Stomach (tissue), 4 donors: ENCODE data around the gene P4HTM.

Experiments used
- POLR2AphosphoS5 ChIP-seq, 3 donors: sonication (generic); formaldehyde crosslinking; IDR thresholded peaks; one replicate each; pipeline ENCODE4 v1.6.1; 2016; ENCODE audit warnings: antibody characterized with exemption in 3 of 3
- TF ChIP-seq, protein P1 (sequence below), 7 experiments: fragments of 450-650 bp in 4 of 7; fragments of 200-600 bp in 3 of 7; sonication (generic) in 3 of 7; IDR thresholded peaks; one replicate each; pipeline ENCODE4 v1.5.1; 2016 to 2019; ENCODE audit warnings: antibody characterized with exemption in 7 of 7, control low read depth in 2 of 7, mild to moderate bottlenecking in 1 of 7

GRCh38 chr3:48966367-48966766 is 23.7 kb upstream of the P4HTM start:
- TF ChIP-seq, protein P1, sequence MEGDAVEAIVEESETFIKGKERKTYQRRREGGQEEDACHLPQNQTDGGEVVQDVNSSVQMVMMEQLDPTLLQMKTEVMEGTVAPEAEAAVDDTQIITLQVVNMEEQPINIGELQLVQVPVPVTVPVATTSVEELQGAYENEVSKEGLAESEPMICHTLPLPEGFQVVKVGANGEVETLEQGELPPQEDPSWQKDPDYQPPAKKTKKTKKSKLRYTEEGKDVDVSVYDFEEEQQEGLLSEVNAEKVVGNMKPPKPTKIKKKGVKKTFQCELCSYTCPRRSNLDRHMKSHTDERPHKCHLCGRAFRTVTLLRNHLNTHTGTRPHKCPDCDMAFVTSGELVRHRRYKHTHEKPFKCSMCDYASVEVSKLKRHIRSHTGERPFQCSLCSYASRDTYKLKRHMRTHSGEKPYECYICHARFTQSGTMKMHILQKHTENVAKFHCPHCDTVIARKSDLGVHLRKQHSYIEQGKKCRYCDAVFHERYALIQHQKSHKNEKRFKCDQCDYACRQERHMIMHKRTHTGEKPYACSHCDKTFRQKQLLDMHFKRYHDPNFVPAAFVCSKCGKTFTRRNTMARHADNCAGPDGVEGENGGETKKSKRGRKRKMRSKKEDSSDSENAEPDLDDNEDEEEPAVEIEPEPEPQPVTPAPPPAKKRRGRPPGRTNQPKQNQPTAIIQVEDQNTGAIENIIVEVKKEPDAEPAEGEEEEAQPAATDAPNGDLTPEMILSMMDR (IDR thresholded peaks at IDR 0.05) = no peak
- no peak for TF ChIP-seq POLR2AphosphoS5 (IDR thresholded peaks at IDR 0.05)
